ENCODE results near the gene DCAF5.

Gene DCAF5

GRCh38 chr14:69096781-69097475, 56.0 kb downstream of the DCAF5 start:
- TF ChIP-seq, protein P1, sequence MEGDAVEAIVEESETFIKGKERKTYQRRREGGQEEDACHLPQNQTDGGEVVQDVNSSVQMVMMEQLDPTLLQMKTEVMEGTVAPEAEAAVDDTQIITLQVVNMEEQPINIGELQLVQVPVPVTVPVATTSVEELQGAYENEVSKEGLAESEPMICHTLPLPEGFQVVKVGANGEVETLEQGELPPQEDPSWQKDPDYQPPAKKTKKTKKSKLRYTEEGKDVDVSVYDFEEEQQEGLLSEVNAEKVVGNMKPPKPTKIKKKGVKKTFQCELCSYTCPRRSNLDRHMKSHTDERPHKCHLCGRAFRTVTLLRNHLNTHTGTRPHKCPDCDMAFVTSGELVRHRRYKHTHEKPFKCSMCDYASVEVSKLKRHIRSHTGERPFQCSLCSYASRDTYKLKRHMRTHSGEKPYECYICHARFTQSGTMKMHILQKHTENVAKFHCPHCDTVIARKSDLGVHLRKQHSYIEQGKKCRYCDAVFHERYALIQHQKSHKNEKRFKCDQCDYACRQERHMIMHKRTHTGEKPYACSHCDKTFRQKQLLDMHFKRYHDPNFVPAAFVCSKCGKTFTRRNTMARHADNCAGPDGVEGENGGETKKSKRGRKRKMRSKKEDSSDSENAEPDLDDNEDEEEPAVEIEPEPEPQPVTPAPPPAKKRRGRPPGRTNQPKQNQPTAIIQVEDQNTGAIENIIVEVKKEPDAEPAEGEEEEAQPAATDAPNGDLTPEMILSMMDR (IDR thresholded peaks at IDR 0.05; ENCODE audit: low read depth, low read length, missing control alignments) = no peak
- DNase-seq (ENCODE audit: low read depth) = no peak
- no peak overlapping the region for H3K4me3 ChIP-seq (ENCODE audit: low read depth, low read length)

GRCh38 chr14:69096246-69096645, 56.7 kb downstream of the DCAF5 start:
- DNase-seq (ENCODE audit: low read depth) = no peak
- TF ChIP-seq, protein P1 (IDR thresholded peaks at IDR 0.05; ENCODE audit: low read depth, low read length, missing control alignments) = no peak
- no peak overlapping the region for H3K4me3 ChIP-seq (ENCODE audit: low read depth, low read length)

GRCh38 chr14:69094481-69094880, 58.4 kb downstream of the DCAF5 start:
- no peak overlapping the region for H3K4me3 ChIP-seq (ENCODE audit: low read depth, low read length)
- DNase-seq (ENCODE audit: low read depth) = no peak
- TF ChIP-seq, protein P1 (IDR thresholded peaks at IDR 0.05; ENCODE audit: low read depth, low read length, missing control alignments) = no peak

GRCh38 chr14:69093631-69094421, 59.1 kb downstream of the DCAF5 start:
- H3K4me3 ChIP-seq (ENCODE audit: low read depth, low read length) = no peak overlapping the region
- no peak for DNase-seq (ENCODE audit: low read depth)
- TF ChIP-seq, protein P1 (IDR thresholded peaks at IDR 0.05; ENCODE audit: low read depth, low read length, missing control alignments) = no peak

GRCh38 chr14:69092840-69093422, 60.0 kb downstream of the DCAF5 start:
- no peak overlapping the region for H3K4me3 ChIP-seq (ENCODE audit: low read depth, low read length)
- DNase-seq (ENCODE audit: low read depth) = no peak
- TF ChIP-seq, protein P1 (IDR thresholded peaks at IDR 0.05; ENCODE audit: low read depth, low read length, missing control alignments) = no peak

DNA sequence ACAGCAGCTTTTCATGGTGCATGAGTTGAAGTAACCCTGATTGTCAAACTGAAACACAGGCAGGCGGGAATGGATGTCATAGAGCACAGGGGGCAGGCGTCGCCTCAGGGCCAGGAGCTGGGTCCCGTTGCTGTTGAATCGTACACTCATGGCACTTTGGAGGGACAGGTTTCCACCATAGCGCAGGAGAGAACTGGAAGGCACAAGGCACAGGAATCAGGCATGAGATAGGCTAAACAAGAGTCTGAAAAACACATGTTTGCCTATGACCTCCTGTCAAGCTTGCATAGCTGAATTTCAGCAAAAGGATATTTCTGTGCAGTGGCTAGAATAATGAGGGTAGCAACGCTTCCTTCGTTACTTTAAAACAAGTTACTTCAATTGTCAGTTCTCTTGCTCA, 61.2 kb downstream of the DCAF5 start:
- no peak for DNase-seq (ENCODE audit: low read depth)
- H3K4me3 ChIP-seq (ENCODE audit: low read depth, low read length) = no peak overlapping the region
- TF ChIP-seq, protein P1 (IDR thresholded peaks at IDR 0.05; ENCODE audit: low read depth, low read length, missing control alignments) = no peak
